IMR-90 (cell line): ENCODE results near the gene TF. TPM values are rescaled to one million over a fixed set of nuclear protein-coding genes. Genes with fewer than 3 reads are reported as not detected.

Experiments used
- ATAC-seq: fragments of 200-7000 bp; cut with Tn5 transposase; 2 replicates; pipeline ENCODE4 v1.9.1; 2020; ENCODE audit warnings: low read depth, mild to moderate bottlenecking, moderate library complexity
- BruUV-seq: library from RNA; stranded (reverse); fragments of 400-500 nt; replicated peaks from 2 replicates; lab custom pipeline; 2021; lab: Mats Ljungman, UMichigan
- CTCF ChIA-PET: fragments of 300-600 bp; formaldehyde crosslinking; extraction: SDS; loops from one replicate; lab custom pipeline; 2021; ENCODE audit warnings: antibody characterized with exemption; lab: Yijun Ruan, JAX
- POLR2A ChIA-PET: fragments of 300-600 bp; sonication (Branson Sonifier 250); formaldehyde crosslinking; loops from one replicate; lab custom pipeline; 2022; ENCODE audit warnings: antibody characterized with exemption; ENCODE audit not compliant: unreplicated experiment; lab: Charles Lee
- DNase-seq: peaks from one replicate; pipeline ENCODE4 v3.0.0; 2013
- H2AFZ ChIP-seq: replicated peaks from 2 replicates; pipeline ENCODE3; 2013; ENCODE audit warnings: low read length, mild to moderate bottlenecking; ENCODE audit not compliant: poor library complexity
- H2AK5ac ChIP-seq: 2 replicates; pipeline ENCODE4 v1.6.1; 2013; ENCODE audit warnings: low read depth, low read length, inconsistent platforms
- H2AK9ac ChIP-seq: replicated peaks from 2 replicates; pipeline ENCODE3; 2013; ENCODE audit warnings: mild to moderate bottlenecking, low read depth, low read length, moderate library complexity; ENCODE audit not compliant: poor library complexity
- H2BK120ac ChIP-seq: 2 replicates; pipeline ENCODE4 v1.6.1; 2013; ENCODE audit warnings: low read depth, low read length, inconsistent platforms
- H2BK15ac ChIP-seq: 3 replicates; pipeline ENCODE4 v1.6.1; 2013; ENCODE audit warnings: low read depth, low read length, inconsistent platforms
- H2BK20ac ChIP-seq: 2 replicates; pipeline ENCODE4 v1.6.1; 2013; ENCODE audit warnings: low read depth, mild to moderate bottlenecking, inconsistent platforms, low read length, moderate library complexity
- H2BK5ac ChIP-seq: 2 replicates; pipeline ENCODE4 v1.6.1; 2013; ENCODE audit warnings: mild to moderate bottlenecking, low read depth, low read length, inconsistent platforms; ENCODE audit not compliant: poor library complexity, severe bottlenecking
- H3K14ac ChIP-seq: replicated peaks from 2 replicates; pipeline ENCODE4 v1.6.1; 2013; ENCODE audit warnings: low read depth, low read length, inconsistent platforms
- H3K18ac ChIP-seq: 2 replicates; pipeline ENCODE4 v1.6.1; 2013; ENCODE audit warnings: low read depth, low read length, control low read depth
- H3K23ac ChIP-seq: 2 replicates; pipeline ENCODE4 v1.6.1; 2013; ENCODE audit warnings: low read depth, low read length, inconsistent platforms
- H3K27ac ChIP-seq: 2 replicates; pipeline ENCODE4 v1.5.1; 2013; ENCODE audit warnings: mild to moderate bottlenecking, control low read depth, low read length; ENCODE audit not compliant: insufficient read depth
- H3K27me3 ChIP-seq: 2 replicates; pipeline ENCODE4 v1.6.1; 2013; ENCODE audit warnings: low read length; ENCODE audit not compliant: control insufficient read depth, insufficient read depth
- H3K36me3 ChIP-seq: 2 replicates; pipeline ENCODE4 v1.6.1; 2013; ENCODE audit warnings: low read length, mixed read lengths; ENCODE audit not compliant: control insufficient read depth, insufficient read depth
- H3K4ac ChIP-seq: 2 replicates; pipeline ENCODE4 v1.6.1; 2013; ENCODE audit warnings: low read depth, low read length, inconsistent platforms
- H3K4me1 ChIP-seq: 2 replicates; pipeline ENCODE4 v1.6.1; 2013; ENCODE audit warnings: low read length, mixed read lengths; ENCODE audit not compliant: control insufficient read depth, insufficient read depth
- H3K4me2 ChIP-seq: 2 replicates; pipeline ENCODE4 v1.6.1; 2013; ENCODE audit warnings: low read depth, mild to moderate bottlenecking, control low read depth, low read length, moderate library complexity
- H3K4me3 ChIP-seq: 2 replicates; pipeline ENCODE4 v1.5.1; 2013; ENCODE audit warnings: low read depth, mild to moderate bottlenecking, control low read depth, low read length, moderate library complexity; ENCODE audit not compliant: insufficient read depth
- H3K56ac ChIP-seq: 2 replicates; pipeline ENCODE4 v1.6.1; 2013; ENCODE audit warnings: low read length, inconsistent platforms; ENCODE audit not compliant: insufficient read depth; ENCODE audit errors: extremely low read depth
- H3K79me1 ChIP-seq, 2 experiments: 2 replicates each; pipeline ENCODE4 v1.6.1; 2013; ENCODE audit warnings: low read length in 2 of 2, inconsistent platforms in 1 of 2, low read depth in 1 of 2
- H3K9ac ChIP-seq: 2 replicates; pipeline ENCODE4 v1.6.1; 2013; ENCODE audit warnings: low read depth, low read length, control low read depth
- H3K9me1 ChIP-seq: 2 replicates; pipeline ENCODE4 v1.6.1; 2013; ENCODE audit warnings: low read length, inconsistent platforms; ENCODE audit not compliant: insufficient read depth
- H3K9me3 ChIP-seq: 2 replicates; pipeline ENCODE4 v1.6.1; 2013; ENCODE audit warnings: low read length; ENCODE audit not compliant: control insufficient read depth, insufficient read depth
- H4K20me1 ChIP-seq: 2 replicates; pipeline ENCODE4 v1.6.1; 2013; ENCODE audit warnings: low read length, inconsistent platforms; ENCODE audit not compliant: insufficient read depth
- H4K5ac ChIP-seq: 2 replicates; pipeline ENCODE4 v1.6.1; 2013; ENCODE audit warnings: mild to moderate bottlenecking, low read depth, low read length, control low read depth
- H4K8ac ChIP-seq, 2 experiments: 2 replicates each; pipeline ENCODE4 v1.6.1; 2013; ENCODE audit warnings: low read depth in 2 of 2, low read length in 2 of 2, control low read depth in 1 of 2, inconsistent platforms in 1 of 2
- H4K91ac ChIP-seq: 2 replicates; pipeline ENCODE4 v1.6.1; 2013; ENCODE audit warnings: low read depth, low read length, inconsistent platforms; ENCODE audit not compliant: insufficient read depth
- RCOR1 ChIP-seq: IDR thresholded peaks from 2 replicates; pipeline ENCODE4 v1.6.1; 2012; ENCODE audit warnings: mild to moderate bottlenecking, low read length, improper control_type of control experiment; ENCODE audit not compliant: insufficient replicate concordance
- WGBS, 2 experiments: methylation state at CpG; one replicate each; pipeline versions ENCODE4 v1.1.5 to v1.1.7; 2013; ENCODE audit warnings: missing lambda C conversion rate in 2 of 2; ENCODE audit not compliant: insufficient read length in 1 of 2; ENCODE audit errors: extremely low coverage in 2 of 2; 5-methylcytosine and 5-hydroxymethylcytosine counted together
- dilution Hi-C: fragments of 300-500 bp; cut with HindIII; formaldehyde crosslinking; loops from one replicate; pipeline ENCODE4 v1.14.3; 2018; ENCODE audit warnings: low sequenced_read_pairs; ENCODE audit not compliant: unreplicated experiment
- in situ Hi-C: fragments of 300-500 bp; cut with MboI; formaldehyde crosslinking; loops from 3 replicates; pipeline ENCODE4 v1.14.3; 2019; ENCODE audit warnings: low sequenced_read_pairs, inconsistent platforms, mixed read lengths
- intact Hi-C: fragments of 100-400 bp; cut with micrococcal nuclease; formaldehyde crosslinking; loops from 2 replicates; pipeline ENCODE4 v1.10.0; 2022
- polyA plus RNA-seq, 3 experiments: library from polyadenylated mRNA; depleted of rRNA; stranded (reverse); fragments of >200 nt; gene quantifications; 2 replicates each; pipeline ENCODE4 v1.2.3, GENCODE V29; 2012; ENCODE audit warnings: low replicate concordance in 1 of 3
- total RNA-seq: library from RNA; depleted of rRNA; stranded (reverse); fragments of >200 nt; gene quantifications from 2 replicates; pipeline ENCODE4 v1.2.3, GENCODE V29; 2012

The TF gene
- total and polyA plus RNA-seq, 2 of the 4 experiments (the other 2 are of a cell fraction): 0.07 TPM; not detected in 1

GRCh38 chr3:133769536-133769935 lies 23.3 kb downstream of the TF start:
- no peaks in the 10 kb centered on the region for H3K4me1 ChIP-seq
- no peak overlapping the region for H3K9ac ChIP-seq
- no peak overlapping the region for H3K14ac ChIP-seq
- H3K4ac ChIP-seq: no peak overlapping the region
- no peak overlapping the region for H3K4me2 ChIP-seq
- no peaks in the 10 kb centered on the region for H3K36me3 ChIP-seq
- dilution Hi-C loops: no loop called here
- no peaks in the 10 kb centered on the region for H3K9me3 ChIP-seq
- WGBS, 2 experiments: no CpG with 5 or more reads among the region's 3 CpGs
- H2AFZ ChIP-seq: no peak overlapping the region
- H2BK15ac ChIP-seq: no peak overlapping the region
- ChIA-PET POLR2A (no interaction called here), CTCF (no interaction called here)
- H3K23ac ChIP-seq: no peak overlapping the region
- H3K4me3 ChIP-seq: no peak overlapping the region
- intact Hi-C loops: no loop called here
- ATAC-seq (no peak), DNase-seq (no peak)
- no TSS peak for BruUV-seq
- no peak overlapping the region for H2BK20ac ChIP-seq
- H4K91ac ChIP-seq: no peak overlapping the region
- no peak overlapping the region for H2AK9ac ChIP-seq
- H2BK120ac ChIP-seq: no peak overlapping the region
- TF ChIP-seq RCOR1: no peak
- no peak overlapping the region for H2AK5ac ChIP-seq
- H3K9me1 ChIP-seq: no peaks in the 10 kb centered on the region
- in situ Hi-C loops: no loop called here
- no peak overlapping the region for H3K27ac ChIP-seq
- H3K18ac ChIP-seq: no peak overlapping the region
- H3K27me3 ChIP-seq: peaks cover 6% of the 10 kb centered on the region
- H4K20me1 ChIP-seq: no peaks in the 10 kb centered on the region
- H4K5ac ChIP-seq: no peak overlapping the region
- no peak overlapping the region for H2BK5ac ChIP-seq
- H3K79me1 ChIP-seq: no peaks in the 10 kb centered on the region
- no peak overlapping the region for H3K56ac ChIP-seq
- H4K8ac ChIP-seq: no peak overlapping the region
